HEK293 (cell line): ENCODE results near the gene NCMAP.

ENCODE experiments used
- CTCF ChIA-PET: fragments of 350-600 bp; formaldehyde crosslinking; extraction: SDS; loops from one replicate; lab custom pipeline; 2021; ENCODE audit warnings: antibody characterized with exemption; lab: Yijun Ruan, JAX
- POLR2A ChIA-PET: fragments of 300-600 bp; formaldehyde crosslinking; extraction: SDS; loops from one replicate; lab custom pipeline; 2020; ENCODE audit warnings: antibody characterized with exemption, inconsistent platforms; lab: Yijun Ruan, JAX
- H3K27ac ChIP-seq: fragments of 200-500 bp; sonication (Bioruptor generic); 2 replicates; pipeline ENCODE4 v1.5.1; 2014; ENCODE audit warnings: low read depth, low read length, control low read depth, inconsistent platforms; ENCODE audit errors: extremely low read depth
- H3K36me3 ChIP-seq, 2 experiments: fragments of 200-500 bp in 1 of 2; sonication (Bioruptor generic) in 1 of 2; 1 replicate in 1 of 2; 2 replicates in 1 of 2; pipeline ENCODE4 v1.5.1; 2014 to 2017; ENCODE audit warnings: inconsistent platforms in 2 of 2, low read length in 2 of 2; ENCODE audit not compliant: control insufficient read depth in 2 of 2, insufficient read depth in 1 of 2
- H3K4me1 ChIP-seq: fragments of 200-500 bp; sonication (Bioruptor generic); 2 replicates; pipeline ENCODE4 v1.5.1; 2014; ENCODE audit warnings: mild to moderate bottlenecking, low read length, inconsistent platforms; ENCODE audit not compliant: control insufficient read depth, insufficient read depth
- H3K4me3 ChIP-seq: 2 replicates; pipeline ENCODE4 v1.5.1; 2011; ENCODE audit warnings: low read depth, mild to moderate bottlenecking, control low read depth, low read length, moderate library complexity
- H3K9me3 ChIP-seq: fragments of 200-500 bp; sonication (Bioruptor generic); 2 replicates; pipeline ENCODE4 v1.5.1; 2014; ENCODE audit warnings: low read depth, low read length, inconsistent platforms; ENCODE audit not compliant: control insufficient read depth, insufficient read depth
- ATF2 ChIP-seq: fragments of 450-650 bp; formaldehyde crosslinking; IDR thresholded peaks from 2 replicates; pipeline ENCODE4 v1.5.1; 2016; ENCODE audit warnings: missing biosample characterization, missing genetic modification characterization, low read depth
- IKZF3 ChIP-seq: fragments of 450-650 bp; IDR thresholded peaks from 2 replicates; pipeline ENCODE4 v1.5.0; 2018; ENCODE audit warnings: missing biosample characterization, mild to moderate bottlenecking, missing genetic modification characterization, moderate library complexity
- INSM2 ChIP-seq: fragments of 450-650 bp; formaldehyde crosslinking; IDR thresholded peaks from 2 replicates; pipeline ENCODE4 v1.5.1; 2016; ENCODE audit warnings: missing biosample characterization, missing genetic modification characterization
- KLF1 ChIP-seq: fragments of 450-650 bp; formaldehyde crosslinking; IDR thresholded peaks from 2 replicates; pipeline ENCODE4 v1.5.1; 2016; ENCODE audit warnings: missing biosample characterization, missing genetic modification characterization
- KLF10 ChIP-seq: fragments of 450-650 bp; IDR thresholded peaks from 2 replicates; pipeline ENCODE4 v1.5.1; 2018; ENCODE audit warnings: missing biosample characterization, mild to moderate bottlenecking, missing genetic modification characterization
- KLF7 ChIP-seq: fragments of 450-650 bp; formaldehyde crosslinking; IDR thresholded peaks from 2 replicates; pipeline ENCODE4 v1.5.1; 2016; ENCODE audit warnings: missing biosample characterization, missing genetic modification characterization, borderline replicate concordance
- OSR2 ChIP-seq: fragments of 450-650 bp; formaldehyde crosslinking; IDR thresholded peaks from 2 replicates; pipeline ENCODE4 v1.5.1; 2016; ENCODE audit warnings: missing biosample characterization, missing genetic modification characterization
- PATZ1 ChIP-seq: fragments of 450-650 bp; formaldehyde crosslinking; IDR thresholded peaks from 2 replicates; pipeline ENCODE4 v1.5.1; 2016; ENCODE audit warnings: missing biosample characterization, missing genetic modification characterization
- PRDM6 ChIP-seq: fragments of 450-650 bp; formaldehyde crosslinking; IDR thresholded peaks from 2 replicates; pipeline ENCODE4 v1.5.1; 2017; ENCODE audit warnings: missing biosample characterization, missing genetic modification characterization
- ZBTB11 ChIP-seq: fragments of 450-650 bp; formaldehyde crosslinking; conservative IDR thresholded peaks from 2 replicates; pipeline ENCODE4 v1.5.1; 2016; ENCODE audit warnings: low read depth, missing biosample characterization, missing genetic modification characterization
- ZBTB20 ChIP-seq: fragments of 450-650 bp; formaldehyde crosslinking; IDR thresholded peaks from 2 replicates; pipeline ENCODE4 v1.5.1; 2016; ENCODE audit warnings: missing biosample characterization, missing genetic modification characterization
- ZFHX2 ChIP-seq: fragments of 450-650 bp; formaldehyde crosslinking; conservative IDR thresholded peaks from 2 replicates; pipeline ENCODE4 v1.5.1; 2016; ENCODE audit warnings: missing biosample characterization, missing genetic modification characterization
- ZNF112 ChIP-seq: fragments of 450-650 bp; formaldehyde crosslinking; IDR thresholded peaks from 2 replicates; pipeline ENCODE4 v1.5.0; 2017; ENCODE audit warnings: missing biosample characterization, missing genetic modification characterization
- ZNF266 ChIP-seq: fragments of 450-650 bp; formaldehyde crosslinking; IDR thresholded peaks from 2 replicates; pipeline ENCODE4 v1.5.1; 2016; ENCODE audit warnings: missing biosample characterization, missing genetic modification characterization, low read depth
- ZNF366 ChIP-seq: fragments of 450-650 bp; formaldehyde crosslinking; conservative IDR thresholded peaks from 2 replicates; pipeline ENCODE4 v1.5.1; 2016; ENCODE audit warnings: missing biosample characterization, missing genetic modification characterization
- ZNF398 ChIP-seq: fragments of 450-650 bp; formaldehyde crosslinking; IDR thresholded peaks from 2 replicates; pipeline ENCODE4 v1.5.1; 2017; ENCODE audit warnings: missing biosample characterization, missing genetic modification characterization
- ZNF423 ChIP-seq: fragments of 450-650 bp; formaldehyde crosslinking; IDR thresholded peaks from 2 replicates; pipeline ENCODE4 v1.5.1; 2016; ENCODE audit warnings: missing biosample characterization, missing genetic modification characterization
- ZNF544 ChIP-seq: fragments of 450-650 bp; formaldehyde crosslinking; IDR thresholded peaks from 2 replicates; pipeline ENCODE4 v1.5.0; 2017; ENCODE audit warnings: missing biosample characterization, missing genetic modification characterization

The NCMAP gene

GRCh38 chr1:24562625-24563024, 6.7 kb downstream of the NCMAP start (continued):
- TF ChIP-seq ZNF398 (peak; percentile 80), ZNF266 (tag by site-specific recombination) (no peak), ZFHX2 (tag by site-specific recombination) (peak; percentile 72), ZNF112 (tag by site-specific recombination) (0 out of 2 replicates have a peak, but pooled peaks have one; percentile 37), KLF1 (tag by site-specific recombination) (peak; percentile 16; the same call in 1 of the 2 replicates), PATZ1 (tag by site-specific recombination) (peak; percentile 62), KLF7 (no peak), ZBTB11 (tag by site-specific recombination) (no peak), IKZF3 (tag by site-specific recombination) (peak; percentile 55; the same call in 1 of the 2 replicates), OSR2 (peak; percentile 20; the same call in 1 of the 2 replicates), ZNF544 (peak; percentile 69; the same call in 1 of the 2 replicates), PRDM6 (tag by site-specific recombination) (0 out of 2 replicates have a peak, but pooled peaks have one; percentile 19), KLF10 (tag by site-specific recombination) (peak; percentile 59; the same call in 1 of the 2 replicates), ZNF423 (peak; percentile 72), ZBTB20 (tag by site-specific recombination) (no peak)
- TF ChIP-seq, all 188 proteins: peak for 25

- no peak overlapping the region for H3K4me3 ChIP-seq
- TF ChIP-seq ZNF366 (tag by site-specific recombination) (0 out of 2 replicates have a peak, but pooled peaks have one; percentile 9), ATF2 (tag by site-specific recombination) (peak; percentile 71; the same call in 1 of the 2 replicates), INSM2 (tag by site-specific recombination) (no peak)
- TF ChIP-seq, all 188 proteins: peak for 2
- no peak overlapping the region for H3K27ac ChIP-seq
- CTCF ChIA-PET = interaction anchor here (0.6 to 2.6 kb wide), 8 partner anchors 9 to 1653 kb away, joined by 3 to 9 read pairs (median 4); no protein-coding TSS in a partner anchor
- POLR2A ChIA-PET = no interaction called here
- H3K36me3 ChIP-seq = no peaks in the 10 kb centered on the region
- H3K4me1 ChIP-seq = peaks cover 11% of the 10 kb centered on the region
- no peaks in the 10 kb centered on the region for H3K9me3 ChIP-seq
These were observed 8.8 kb downstream of the NCMAP start for GRCh38 chr1:24564695-24565094.
